Right renal pelvis (tissue), 4 donors: ENCODE measurements around the gene ABCC9. TPM values are rescaled to one million over a fixed set of nuclear protein-coding genes. Genes with fewer than 3 reads are reported as not detected.

Experiments used
- DNase-seq, 4 donors: peaks; one replicate each; pipeline ENCODE4 v3.0.0-alpha.2; 2013; ENCODE audit warnings: low read depth in 4 of 4, low spot score in 3 of 4, missing footprints in 1 of 4
- polyA plus RNA-seq, 4 donors: library from polyadenylated mRNA; unstranded; fragments of 120-200 nt; gene quantifications; one replicate each; pipeline ENCODE4 v1.2.1, GENCODE V29; 2013; ENCODE audit not compliant: insufficient read length in 4 of 4

The ABCC9 gene
- polyA plus RNA-seq: 10 to 100 TPM; 18.0 to 26.8 (median 22.3) TPM

GRCh38 chr12:21940549-21941505 is at the start of gene ABCC9:
Gene ABCC9 (minus strand): TSS chr12:21941426. CDS start chr12:21936674, 4,752 bp downstream.
- DNase-seq: peak; percentile 52 to 70 (median 56)

GRCh38 chr12:21989819-21990412 is 48.7 kb upstream of the ABCC9 start:
- no peak for DNase-seq

GRCh38 chr12:21988619-21989018 is 47.4 kb upstream of the ABCC9 start:
- DNase-seq: no peak

- DNase-seq: peak in 1 of 4 donors; percentile 43
Measured at GRCh38 chr12:21987755-21988154, 46.5 kb upstream of the ABCC9 start.

- no peak for DNase-seq
Measured at GRCh38 chr12:21985155-21985554, 43.9 kb upstream of the ABCC9 start.

- DNase-seq: no peak
Measured at GRCh38 chr12:21984375-21984774, 43.1 kb upstream of the ABCC9 start.

GRCh38 chr12:21983095-21983494 is 41.9 kb upstream of the ABCC9 start:
- DNase-seq: no peak

- no peak for DNase-seq
Measured at GRCh38 chr12:21980544-21980943, 39.3 kb upstream of the ABCC9 start.

- DNase-seq: no peak
Measured at GRCh38 chr12:21975293-21975692, 34.1 kb upstream of the ABCC9 start.

- DNase-seq: no peak
Measured at GRCh38 chr12:21973221-21973620, 32.0 kb upstream of the ABCC9 start.

GRCh38 chr12:21972055-21972454 is 30.8 kb upstream of the ABCC9 start:
- DNase-seq: no peak

- DNase-seq: no peak
Measured at GRCh38 chr12:21971344-21971743, 30.1 kb upstream of the ABCC9 start.

- DNase-seq: no peak
Measured at GRCh38 chr12:21962821-21963220, 21.6 kb upstream of the ABCC9 start.

- DNase-seq: no peak
Measured at GRCh38 chr12:21962236-21962635, 21.0 kb upstream of the ABCC9 start.

- DNase-seq: no peak
Measured at GRCh38 chr12:21950649-21951048, 9.4 kb upstream of the ABCC9 start.

GRCh38 chr12:21949036-21949435 is 7.8 kb upstream of the ABCC9 start:
- no peak for DNase-seq

GRCh38 chr12:21946983-21947382 is 5.8 kb upstream of the ABCC9 start:
- no peak for DNase-seq

- no peak for DNase-seq
Measured at GRCh38 chr12:21945002-21945401, 3.8 kb upstream of the ABCC9 start.

GRCh38 chr12:21942377-21942703 is 1.1 kb upstream of the ABCC9 start:
- no peak for DNase-seq

GRCh38 chr12:21941506-21942376 is 515 bp upstream of the ABCC9 start:
- DNase-seq: peak in 3 of 4 donors; percentile 44 to 64 (median 54)

- DNase-seq: no peak
Measured at GRCh38 chr12:21939435-21939834, 1.8 kb downstream of the ABCC9 start.
